Neural cell (in vitro differentiated cells): ENCODE data around the gene SRRM1. TPM values are rescaled to one million over a fixed set of nuclear protein-coding genes. Genes with fewer than 3 reads are reported as not detected.

Source experiments
- H2AFZ ChIP-seq: fragments of 200-600, 300-800 bp; sonication (generic), shearing (Covaris generic); 2 replicates; pipeline ENCODE4 v1.6.0; 2014; ENCODE audit warnings: low read depth, mild to moderate bottlenecking, antibody characterized with exemption, low read length, moderate library complexity
- H3F3A ChIP-seq: fragments of 200-600 bp; shearing (Covaris generic); 2 replicates; pipeline ENCODE4 v1.6.1; 2016; ENCODE audit warnings: mild to moderate bottlenecking, moderate library complexity, mixed read lengths, antibody characterized with exemption, low read length; ENCODE audit not compliant: insufficient read depth, poor library complexity, severe bottlenecking
- H3K27ac ChIP-seq: fragments of 200-600, 300-800 bp; sonication (generic), shearing (Covaris generic); 2 replicates; pipeline ENCODE4 v1.5.1; 2014; ENCODE audit warnings: mild to moderate bottlenecking, low read length, moderate library complexity
- H3K27me3 ChIP-seq: fragments of 300-800, 200-600 bp; sonication (generic), shearing (Covaris generic); 2 replicates; pipeline ENCODE4 v1.6.0; 2014; ENCODE audit warnings: mild to moderate bottlenecking, low read depth, low read length, moderate library complexity; ENCODE audit not compliant: insufficient read depth
- H3K36me3 ChIP-seq: fragments of 300-800, 200-600 bp; sonication (generic), shearing (Covaris generic); 2 replicates; pipeline ENCODE4 v1.5.1; 2014; ENCODE audit warnings: mild to moderate bottlenecking, antibody characterized with exemption, low read length, moderate library complexity; ENCODE audit not compliant: insufficient read depth
- H3K4me2 ChIP-seq: fragments of 300-800, 200-600 bp; sonication (generic), shearing (Covaris generic); 2 replicates; pipeline ENCODE4 v1.6.0; 2014; ENCODE audit warnings: mild to moderate bottlenecking, low read length
- H3K4me3 ChIP-seq: fragments of 300-800, 200-600 bp; sonication (generic), shearing (Covaris generic); 2 replicates; pipeline ENCODE4 v1.5.1; 2014; ENCODE audit warnings: mild to moderate bottlenecking, low read length, moderate library complexity
- H3K79me2 ChIP-seq: fragments of 200-600 bp; shearing (Covaris generic); replicated peaks from 2 replicates; pipeline ENCODE4 v1.6.0; 2014; ENCODE audit warnings: mild to moderate bottlenecking, low read length, moderate library complexity; ENCODE audit not compliant: insufficient read depth
- H3K9ac ChIP-seq: fragments of 300-800, 200-600 bp; sonication (generic), shearing (Covaris generic); 2 replicates; pipeline ENCODE4 v1.6.1; 2016; ENCODE audit warnings: mild to moderate bottlenecking, low read length, mixed read lengths
- H3K9me2 ChIP-seq: fragments of 200-600 bp; shearing (Covaris generic); 2 replicates; pipeline ENCODE4 v1.6.1; 2016; ENCODE audit warnings: mild to moderate bottlenecking, low read length, mixed read lengths; ENCODE audit not compliant: insufficient read depth
- H3K9me3 ChIP-seq: fragments of 200-600, 300-800 bp; sonication (generic), shearing (Covaris generic); 2 replicates; pipeline ENCODE4 v1.6.1; 2016; ENCODE audit warnings: mild to moderate bottlenecking, mixed run types, low read length, moderate library complexity, mixed read lengths
- H4K20me1 ChIP-seq: fragments of 200-600 bp; shearing (Covaris generic); 2 replicates; pipeline ENCODE4 v1.6.1; 2016; ENCODE audit warnings: mild to moderate bottlenecking, mixed run types; ENCODE audit not compliant: insufficient read depth
- CTCF ChIP-seq: fragments of 450-650 bp; IDR thresholded peaks from 2 replicates; pipeline ENCODE4 v1.5.1; 2014; ENCODE audit warnings: antibody characterized with exemption, mild to moderate bottlenecking, moderate library complexity; ENCODE audit not compliant: poor library complexity, severe bottlenecking
- EP300 ChIP-seq: fragments of 450-650 bp; conservative IDR thresholded peaks from 2 replicates; pipeline ENCODE4 v1.6.1; 2014; ENCODE audit warnings: antibody characterized with exemption, mild to moderate bottlenecking, moderate library complexity; ENCODE audit not compliant: poor library complexity, severe bottlenecking
- EZH2 ChIP-seq: fragments of 200-600, 300-800 bp; shearing (Covaris generic), sonication (generic); IDR thresholded peaks from 2 replicates; pipeline ENCODE4 v1.6.1; 2014; ENCODE audit warnings: antibody characterized with exemption, low read length, borderline replicate concordance, mild to moderate bottlenecking; ENCODE audit not compliant: insufficient read depth, poor library complexity, severe bottlenecking
- MXI1 ChIP-seq: fragments of 450-650 bp; conservative IDR thresholded peaks from 2 replicates; pipeline ENCODE4 v1.6.1; 2014; ENCODE audit warnings: antibody characterized with exemption, mild to moderate bottlenecking; ENCODE audit not compliant: poor library complexity, severe bottlenecking
- POLR2AphosphoS5 ChIP-seq: IDR thresholded peaks from 2 replicates; pipeline ENCODE4 v1.6.1; 2012
- RAD21 ChIP-seq: fragments of 450-650 bp; conservative IDR thresholded peaks from 2 replicates; pipeline ENCODE4 v1.6.1; 2014; ENCODE audit warnings: antibody characterized with exemption, mild to moderate bottlenecking, moderate library complexity
- SMC3 ChIP-seq: fragments of 450-650 bp; conservative IDR thresholded peaks from 2 replicates; pipeline ENCODE4 v1.6.1; 2014; ENCODE audit warnings: antibody characterized with exemption, mild to moderate bottlenecking, moderate library complexity; ENCODE audit not compliant: poor library complexity
- TAF1 ChIP-seq: IDR thresholded peaks from 2 replicates; pipeline ENCODE4 v1.6.1; 2012; ENCODE audit warnings: low read depth
- polyA plus RNA-seq: library from polyadenylated mRNA; depleted of rRNA; stranded (reverse); fragments of >200 nt; gene quantifications from 2 replicates; pipeline ENCODE4 v1.2.3, GENCODE V29; 2014
- TF ChIP-seq, protein P1 (sequence below): IDR thresholded peaks from 2 replicates; pipeline ENCODE4 v1.6.1; 2012; ENCODE audit warnings: borderline replicate concordance

Gene SRRM1
- polyA plus RNA-seq, 1 donor from 2014 or later: 37.1 TPM

DNA sequence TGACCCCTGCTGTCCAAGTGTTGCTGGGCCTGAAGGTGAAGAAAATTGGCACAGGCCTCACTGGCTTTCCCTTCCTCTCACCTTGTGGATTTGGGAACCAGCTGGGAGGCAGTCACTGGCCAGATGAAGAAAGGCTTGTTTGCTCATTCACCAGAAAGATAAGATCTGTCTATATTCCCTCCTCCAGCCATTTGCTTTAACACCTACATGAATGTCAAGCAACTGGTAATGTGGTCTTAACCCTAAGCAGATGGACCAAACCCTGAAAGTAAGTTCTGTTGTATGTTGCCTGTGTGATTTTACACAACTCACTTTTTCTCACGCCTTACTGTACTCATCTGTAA is 10.3 kb upstream of the SRRM1 start:
- no peak overlapping the region for H3K4me3 ChIP-seq
- TF ChIP-seq EP300: no peak
- no peak for TF ChIP-seq EZH2
- TF ChIP-seq MXI1: no peak
- TF ChIP-seq SMC3: no peak
- TF ChIP-seq POLR2AphosphoS5: no peak
- TF ChIP-seq TAF1: no peak
- TF ChIP-seq RAD21: no peak
- TF ChIP-seq CTCF: no peak
- TF ChIP-seq, protein P1, sequence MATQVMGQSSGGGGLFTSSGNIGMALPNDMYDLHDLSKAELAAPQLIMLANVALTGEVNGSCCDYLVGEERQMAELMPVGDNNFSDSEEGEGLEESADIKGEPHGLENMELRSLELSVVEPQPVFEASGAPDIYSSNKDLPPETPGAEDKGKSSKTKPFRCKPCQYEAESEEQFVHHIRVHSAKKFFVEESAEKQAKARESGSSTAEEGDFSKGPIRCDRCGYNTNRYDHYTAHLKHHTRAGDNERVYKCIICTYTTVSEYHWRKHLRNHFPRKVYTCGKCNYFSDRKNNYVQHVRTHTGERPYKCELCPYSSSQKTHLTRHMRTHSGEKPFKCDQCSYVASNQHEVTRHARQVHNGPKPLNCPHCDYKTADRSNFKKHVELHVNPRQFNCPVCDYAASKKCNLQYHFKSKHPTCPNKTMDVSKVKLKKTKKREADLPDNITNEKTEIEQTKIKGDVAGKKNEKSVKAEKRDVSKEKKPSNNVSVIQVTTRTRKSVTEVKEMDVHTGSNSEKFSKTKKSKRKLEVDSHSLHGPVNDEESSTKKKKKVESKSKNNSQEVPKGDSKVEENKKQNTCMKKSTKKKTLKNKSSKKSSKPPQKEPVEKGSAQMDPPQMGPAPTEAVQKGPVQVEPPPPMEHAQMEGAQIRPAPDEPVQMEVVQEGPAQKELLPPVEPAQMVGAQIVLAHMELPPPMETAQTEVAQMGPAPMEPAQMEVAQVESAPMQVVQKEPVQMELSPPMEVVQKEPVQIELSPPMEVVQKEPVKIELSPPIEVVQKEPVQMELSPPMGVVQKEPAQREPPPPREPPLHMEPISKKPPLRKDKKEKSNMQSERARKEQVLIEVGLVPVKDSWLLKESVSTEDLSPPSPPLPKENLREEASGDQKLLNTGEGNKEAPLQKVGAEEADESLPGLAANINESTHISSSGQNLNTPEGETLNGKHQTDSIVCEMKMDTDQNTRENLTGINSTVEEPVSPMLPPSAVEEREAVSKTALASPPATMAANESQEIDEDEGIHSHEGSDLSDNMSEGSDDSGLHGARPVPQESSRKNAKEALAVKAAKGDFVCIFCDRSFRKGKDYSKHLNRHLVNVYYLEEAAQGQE: no peak
- no peak overlapping the region for H3K27ac ChIP-seq
- no peaks in the 10 kb centered on the region for H4K20me1 ChIP-seq
- H3K27me3 ChIP-seq: no peaks in the 10 kb centered on the region
- no peaks in the 10 kb centered on the region for H3F3A ChIP-seq
- no peak overlapping the region for H3K4me2 ChIP-seq
- no peaks in the 10 kb centered on the region for H3K9me3 ChIP-seq
- H3K79me2 ChIP-seq: no peaks in the 10 kb centered on the region
- no peak overlapping the region for H2AFZ ChIP-seq
- no peak overlapping the region for H3K9ac ChIP-seq
- H3K9me2 ChIP-seq: no peaks in the 10 kb centered on the region
- H3K36me3 ChIP-seq: no peaks in the 10 kb centered on the region

DNA sequence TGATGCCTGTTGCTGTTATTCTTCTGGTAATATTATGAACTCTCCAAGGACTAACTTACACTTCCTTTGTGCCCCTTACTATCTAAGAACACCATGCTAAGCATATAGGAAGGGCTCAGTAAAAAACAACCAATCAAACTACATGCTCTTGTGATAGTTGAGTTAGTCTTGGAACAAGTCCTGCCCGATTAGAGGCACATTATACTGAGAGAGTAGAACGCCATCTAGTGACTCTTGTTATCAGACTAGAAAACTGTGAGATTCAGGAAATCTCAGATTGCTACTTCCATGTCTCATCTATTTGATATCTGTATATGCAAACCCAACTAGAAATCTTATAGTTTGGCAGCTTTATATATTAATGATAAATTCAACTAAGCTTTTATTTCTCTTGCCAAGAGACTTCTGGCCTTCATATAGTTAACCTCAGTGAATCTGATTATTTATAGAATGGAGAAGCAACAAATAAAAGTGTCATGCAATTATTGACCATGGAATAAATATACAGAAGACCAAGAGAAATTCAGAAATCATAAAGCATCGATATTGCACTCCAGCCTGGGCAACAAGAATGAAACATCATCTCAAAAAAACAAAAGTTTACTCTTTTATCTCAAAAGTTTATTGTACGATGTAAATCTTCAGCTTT is 7.8 kb upstream of the SRRM1 start:
- H4K20me1 ChIP-seq: no peaks in the 10 kb centered on the region
- no peaks in the 10 kb centered on the region for H3K9me3 ChIP-seq
- no peak for TF ChIP-seq MXI1
- TF ChIP-seq, protein P1: no peak
- TF ChIP-seq CTCF: peak; percentile 84
- TF ChIP-seq EZH2: no peak
- TF ChIP-seq TAF1: no peak
- peak; percentile 86 for TF ChIP-seq RAD21
- no peak for TF ChIP-seq EP300
- TF ChIP-seq POLR2AphosphoS5: no peak
- TF ChIP-seq SMC3: peak; percentile 89
- H3K9me2 ChIP-seq: no peaks in the 10 kb centered on the region
- no peaks in the 10 kb centered on the region for H3K79me2 ChIP-seq
- no peak overlapping the region for H3K4me3 ChIP-seq
- no peaks in the 10 kb centered on the region for H3K27me3 ChIP-seq
- no peaks in the 10 kb centered on the region for H3F3A ChIP-seq
- H3K9ac ChIP-seq: no peak overlapping the region
- H3K4me2 ChIP-seq: no peak overlapping the region
- no peak overlapping the region for H2AFZ ChIP-seq
- no peak overlapping the region for H3K27ac ChIP-seq
- no peaks in the 10 kb centered on the region for H3K36me3 ChIP-seq
